Measurements from ENCODE around the gene LRRFIP2. TPM values are rescaled to one million over a fixed set of nuclear protein-coding genes. Genes with fewer than 3 reads are reported as not detected.

The LRRFIP2 gene
- total RNA-seq, 1 experiment from 2014 or later: 40.2 TPM

DNA sequence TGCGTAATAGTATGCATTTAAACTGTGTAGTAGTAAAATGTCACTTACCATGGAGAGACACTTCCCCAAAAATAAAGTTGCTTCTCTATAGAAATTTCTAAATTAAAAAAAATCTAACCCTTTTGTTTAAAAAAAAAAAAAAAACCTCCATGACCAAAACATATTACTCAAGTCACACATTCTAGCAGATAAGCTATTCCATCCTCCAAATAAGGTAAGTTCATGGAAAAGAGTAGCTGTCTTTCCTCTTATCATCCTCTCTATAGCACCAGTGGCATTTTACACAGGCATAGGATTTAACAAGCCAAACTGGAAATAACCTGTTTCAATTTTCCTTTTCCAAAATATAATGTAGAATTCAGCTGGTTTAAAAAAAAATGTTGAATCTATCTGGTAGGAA is 57.4 kb downstream of the LRRFIP2 start:
- ChIA-PET POLR2A (ENCODE audit: low non-redundant PET) (no interaction called here), CTCF (no interaction called here)
- TF ChIP-seq EZH2 (IDR thresholded peaks at IDR 0.05; ENCODE audit: borderline replicate concordance, low read depth, low read length, poor library complexity, severe bottlenecking): no peak
- TF ChIP-seq, protein P1, sequence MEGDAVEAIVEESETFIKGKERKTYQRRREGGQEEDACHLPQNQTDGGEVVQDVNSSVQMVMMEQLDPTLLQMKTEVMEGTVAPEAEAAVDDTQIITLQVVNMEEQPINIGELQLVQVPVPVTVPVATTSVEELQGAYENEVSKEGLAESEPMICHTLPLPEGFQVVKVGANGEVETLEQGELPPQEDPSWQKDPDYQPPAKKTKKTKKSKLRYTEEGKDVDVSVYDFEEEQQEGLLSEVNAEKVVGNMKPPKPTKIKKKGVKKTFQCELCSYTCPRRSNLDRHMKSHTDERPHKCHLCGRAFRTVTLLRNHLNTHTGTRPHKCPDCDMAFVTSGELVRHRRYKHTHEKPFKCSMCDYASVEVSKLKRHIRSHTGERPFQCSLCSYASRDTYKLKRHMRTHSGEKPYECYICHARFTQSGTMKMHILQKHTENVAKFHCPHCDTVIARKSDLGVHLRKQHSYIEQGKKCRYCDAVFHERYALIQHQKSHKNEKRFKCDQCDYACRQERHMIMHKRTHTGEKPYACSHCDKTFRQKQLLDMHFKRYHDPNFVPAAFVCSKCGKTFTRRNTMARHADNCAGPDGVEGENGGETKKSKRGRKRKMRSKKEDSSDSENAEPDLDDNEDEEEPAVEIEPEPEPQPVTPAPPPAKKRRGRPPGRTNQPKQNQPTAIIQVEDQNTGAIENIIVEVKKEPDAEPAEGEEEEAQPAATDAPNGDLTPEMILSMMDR (conservative IDR thresholded peaks at IDR 0.05; ENCODE audit: low read depth, low read length): no peak
- intact Hi-C loops (cut with micrococcal nuclease; ENCODE audit: unreplicated experiment): no loop called here
- no peak for DNase-seq (ENCODE audit: low spot score)
- H3K9me3 ChIP-seq (ENCODE audit: low read depth, low read length, poor library complexity, severe bottlenecking): no peaks in the 10 kb centered on the region
- no peak overlapping the region for H3K4me3 ChIP-seq (ENCODE audit: low read depth, low read length, poor library complexity, severe bottlenecking)
- H3K36me3 ChIP-seq (ENCODE audit: insufficient read depth, low read length, poor library complexity, severe bottlenecking): no peaks in the 10 kb centered on the region
- H3K4me1 ChIP-seq (ENCODE audit: insufficient read depth, low read length, poor library complexity, severe bottlenecking): no peaks in the 10 kb centered on the region
- H3K27ac ChIP-seq (ENCODE audit: low read depth, low read length, poor library complexity, severe bottlenecking): no peak overlapping the region
- BruUV-seq (replicated peaks): no TSS peak
- H3K27me3 ChIP-seq (replicated peaks; ENCODE audit: insufficient read depth, low read depth, low read length, poor library complexity): no peaks in the 10 kb centered on the region

- no peak overlapping the region for H3K4me3 ChIP-seq (ENCODE audit: low read depth, low read length, poor library complexity, severe bottlenecking)
- no peaks in the 10 kb centered on the region for H3K9me3 ChIP-seq (ENCODE audit: low read depth, low read length, poor library complexity, severe bottlenecking)
- TF ChIP-seq EZH2 (IDR thresholded peaks at IDR 0.05; ENCODE audit: borderline replicate concordance, low read depth, low read length, poor library complexity, severe bottlenecking): no peak
- TF ChIP-seq, protein P1 (conservative IDR thresholded peaks at IDR 0.05; ENCODE audit: low read depth, low read length): no peak
- no peaks in the 10 kb centered on the region for H3K4me1 ChIP-seq (ENCODE audit: insufficient read depth, low read length, poor library complexity, severe bottlenecking)
- no peak for DNase-seq (ENCODE audit: low spot score)
- no TSS peak for BruUV-seq (replicated peaks)
- H3K36me3 ChIP-seq (ENCODE audit: insufficient read depth, low read length, poor library complexity, severe bottlenecking): no peaks in the 10 kb centered on the region
- POLR2A ChIA-PET (ENCODE audit: low non-redundant PET): no interaction called here
- no peaks in the 10 kb centered on the region for H3K27me3 ChIP-seq (replicated peaks; ENCODE audit: insufficient read depth, low read depth, low read length, poor library complexity)
- CTCF ChIA-PET: no interaction called here
- no peak overlapping the region for H3K27ac ChIP-seq (ENCODE audit: low read depth, low read length, poor library complexity, severe bottlenecking)
- intact Hi-C loops (cut with micrococcal nuclease; ENCODE audit: unreplicated experiment): no loop called here
These were observed 58.9 kb downstream of the LRRFIP2 start for GRCh38 chr3:37115446-37115845.

GRCh38 chr3:37114251-37115145 is 59.9 kb downstream of the LRRFIP2 start:
- no peaks in the 10 kb centered on the region for H3K27me3 ChIP-seq (replicated peaks; ENCODE audit: insufficient read depth, low read depth, low read length, poor library complexity)
- DNase-seq (ENCODE audit: low spot score): no peak
- ChIA-PET CTCF (no interaction called here), POLR2A (ENCODE audit: low non-redundant PET) (no interaction called here)
- H3K36me3 ChIP-seq (ENCODE audit: insufficient read depth, low read length, poor library complexity, severe bottlenecking): no peaks in the 10 kb centered on the region
- TF ChIP-seq EZH2 (IDR thresholded peaks at IDR 0.05; ENCODE audit: borderline replicate concordance, low read depth, low read length, poor library complexity, severe bottlenecking): no peak
- TF ChIP-seq, protein P1 (conservative IDR thresholded peaks at IDR 0.05; ENCODE audit: low read depth, low read length): no peak
- no peak overlapping the region for H3K27ac ChIP-seq (ENCODE audit: low read depth, low read length, poor library complexity, severe bottlenecking)
- no peaks in the 10 kb centered on the region for H3K9me3 ChIP-seq (ENCODE audit: low read depth, low read length, poor library complexity, severe bottlenecking)
- no TSS peak for BruUV-seq (replicated peaks)
- H3K4me3 ChIP-seq (ENCODE audit: low read depth, low read length, poor library complexity, severe bottlenecking): no peak overlapping the region
- no peaks in the 10 kb centered on the region for H3K4me1 ChIP-seq (ENCODE audit: insufficient read depth, low read length, poor library complexity, severe bottlenecking)
- intact Hi-C loops (cut with micrococcal nuclease; ENCODE audit: unreplicated experiment): no loop called here
